HEK293 (cell line): ENCODE data around the gene ZNF618.

ENCODE experiments used
- CTCF ChIA-PET: fragments of 350-600 bp; formaldehyde crosslinking; extraction: SDS; loops from one replicate; lab custom pipeline; 2021; ENCODE audit warnings: antibody characterized with exemption; lab: Yijun Ruan, JAX
- POLR2A ChIA-PET: fragments of 300-600 bp; formaldehyde crosslinking; extraction: SDS; loops from one replicate; lab custom pipeline; 2020; ENCODE audit warnings: antibody characterized with exemption, inconsistent platforms; lab: Yijun Ruan, JAX
- H3K27ac ChIP-seq: fragments of 200-500 bp; sonication (Bioruptor generic); 2 replicates; pipeline ENCODE4 v1.5.1; 2014; ENCODE audit warnings: low read depth, low read length, control low read depth, inconsistent platforms; ENCODE audit errors: extremely low read depth
- H3K36me3 ChIP-seq, 2 experiments: fragments of 200-500 bp in 1 of 2; sonication (Bioruptor generic) in 1 of 2; 1 replicate in 1 of 2; 2 replicates in 1 of 2; pipeline ENCODE4 v1.5.1; 2014 to 2017; ENCODE audit warnings: inconsistent platforms in 2 of 2, low read length in 2 of 2; ENCODE audit not compliant: control insufficient read depth in 2 of 2, insufficient read depth in 1 of 2
- H3K4me1 ChIP-seq: fragments of 200-500 bp; sonication (Bioruptor generic); 2 replicates; pipeline ENCODE4 v1.5.1; 2014; ENCODE audit warnings: mild to moderate bottlenecking, low read length, inconsistent platforms; ENCODE audit not compliant: control insufficient read depth, insufficient read depth
- H3K4me3 ChIP-seq: 2 replicates; pipeline ENCODE4 v1.5.1; 2011; ENCODE audit warnings: low read depth, mild to moderate bottlenecking, control low read depth, low read length, moderate library complexity
- H3K9me3 ChIP-seq: fragments of 200-500 bp; sonication (Bioruptor generic); 2 replicates; pipeline ENCODE4 v1.5.1; 2014; ENCODE audit warnings: low read depth, low read length, inconsistent platforms; ENCODE audit not compliant: control insufficient read depth, insufficient read depth
- ELK4 ChIP-seq: IDR thresholded peaks from 2 replicates; pipeline ENCODE4 v1.6.1; 2011; ENCODE audit warnings: mild to moderate bottlenecking, low read depth, low read length, borderline replicate concordance
- HIC1 ChIP-seq: fragments of 450-650 bp; formaldehyde crosslinking; IDR thresholded peaks from 2 replicates; pipeline ENCODE4 v1.5.1; 2016; ENCODE audit warnings: missing biosample characterization, missing genetic modification characterization
- KLF1 ChIP-seq: fragments of 450-650 bp; formaldehyde crosslinking; IDR thresholded peaks from 2 replicates; pipeline ENCODE4 v1.5.1; 2016; ENCODE audit warnings: missing biosample characterization, missing genetic modification characterization
- SCRT2 ChIP-seq: fragments of 450-650 bp; formaldehyde crosslinking; IDR thresholded peaks from 2 replicates; pipeline ENCODE4 v1.5.1; 2016; ENCODE audit warnings: missing biosample characterization, missing genetic modification characterization
- YY2 ChIP-seq: fragments of 450-650 bp; formaldehyde crosslinking; IDR thresholded peaks from 2 replicates; pipeline ENCODE4 v1.5.1; 2016; ENCODE audit warnings: missing biosample characterization, missing genetic modification characterization
- ZFP3 ChIP-seq: fragments of 450-650 bp; formaldehyde crosslinking; IDR thresholded peaks from 2 replicates; pipeline ENCODE4 v1.5.1; 2016; ENCODE audit warnings: low read depth, missing biosample characterization, missing genetic modification characterization
- ZNF184 ChIP-seq: fragments of 450-650 bp; IDR thresholded peaks from 2 replicates; pipeline ENCODE4 v1.5.1; 2018; ENCODE audit warnings: missing biosample characterization, mild to moderate bottlenecking, missing genetic modification characterization
- ZNF223 ChIP-seq: fragments of 450-650 bp; formaldehyde crosslinking; IDR thresholded peaks from 2 replicates; pipeline ENCODE4 v1.5.1; 2016; ENCODE audit warnings: missing biosample characterization, missing genetic modification characterization
- ZNF23 ChIP-seq: fragments of 450-650 bp; formaldehyde crosslinking; IDR thresholded peaks from 2 replicates; pipeline ENCODE4 v1.5.1; 2016; ENCODE audit warnings: missing biosample characterization, missing genetic modification characterization, borderline replicate concordance
- ZNF24 ChIP-seq: fragments of 450-650 bp; formaldehyde crosslinking; IDR thresholded peaks from 2 replicates; pipeline ENCODE4 v1.5.1; 2016; ENCODE audit warnings: missing biosample characterization, missing genetic modification characterization
- ZNF292 ChIP-seq: fragments of 450-650 bp; formaldehyde crosslinking; IDR thresholded peaks from 2 replicates; pipeline ENCODE4 v1.5.1; 2016; ENCODE audit warnings: low read depth, missing biosample characterization, missing genetic modification characterization, borderline replicate concordance
- ZNF324 ChIP-seq: fragments of 450-650 bp; formaldehyde crosslinking; IDR thresholded peaks from 2 replicates; pipeline ENCODE4 v1.5.1; 2016; ENCODE audit warnings: missing biosample characterization, missing genetic modification characterization
- ZNF350 ChIP-seq: fragments of 450-650 bp; formaldehyde crosslinking; IDR thresholded peaks from 2 replicates; pipeline ENCODE4 v1.5.0; 2017; ENCODE audit warnings: missing biosample characterization, mild to moderate bottlenecking, missing genetic modification characterization
- ZNF391 ChIP-seq: fragments of 450-650 bp; formaldehyde crosslinking; IDR thresholded peaks from 2 replicates; pipeline ENCODE4 v1.5.1; 2016; ENCODE audit warnings: low read depth, missing biosample characterization, missing genetic modification characterization, borderline replicate concordance
- ZNF423 ChIP-seq: fragments of 450-650 bp; formaldehyde crosslinking; IDR thresholded peaks from 2 replicates; pipeline ENCODE4 v1.5.1; 2016; ENCODE audit warnings: missing biosample characterization, missing genetic modification characterization
- ZNF514 ChIP-seq: fragments of 450-650 bp; formaldehyde crosslinking; IDR thresholded peaks from 2 replicates; pipeline ENCODE4 v1.5.1; 2016; ENCODE audit warnings: missing biosample characterization, missing genetic modification characterization
- ZNF549 ChIP-seq: fragments of 450-650 bp; IDR thresholded peaks from 2 replicates; pipeline ENCODE4 v1.5.1; 2018; ENCODE audit warnings: missing biosample characterization, missing genetic modification characterization, mild to moderate bottlenecking, inconsistent platforms, moderate library complexity
- ZNF560 ChIP-seq: fragments of 450-650 bp; formaldehyde crosslinking; IDR thresholded peaks from 2 replicates; pipeline ENCODE4 v1.5.1; 2017; ENCODE audit warnings: missing biosample characterization, missing genetic modification characterization, borderline replicate concordance
- ZNF571 ChIP-seq: fragments of 450-650 bp; formaldehyde crosslinking; IDR thresholded peaks from 2 replicates; pipeline ENCODE4 v1.5.0; 2017; ENCODE audit warnings: missing biosample characterization, missing genetic modification characterization
- ZNF621 ChIP-seq: fragments of 450-650 bp; formaldehyde crosslinking; IDR thresholded peaks from 2 replicates; pipeline ENCODE4 v1.5.1; 2017; ENCODE audit warnings: missing biosample characterization, missing genetic modification characterization
- ZNF623 ChIP-seq: fragments of 450-650 bp; formaldehyde crosslinking; IDR thresholded peaks from 2 replicates; pipeline ENCODE4 v1.5.1; 2016; ENCODE audit warnings: missing biosample characterization, missing genetic modification characterization
- ZNF692 ChIP-seq: fragments of 450-650 bp; formaldehyde crosslinking; IDR thresholded peaks from 2 replicates; pipeline ENCODE4 v1.5.1; 2016; ENCODE audit warnings: missing biosample characterization, missing genetic modification characterization
- ZNF701 ChIP-seq: fragments of 450-650 bp; formaldehyde crosslinking; IDR thresholded peaks from 2 replicates; pipeline ENCODE4 v1.5.1; 2016; ENCODE audit warnings: missing biosample characterization, missing genetic modification characterization
- ZNF707 ChIP-seq: fragments of 450-650 bp; formaldehyde crosslinking; IDR thresholded peaks from 2 replicates; pipeline ENCODE4 v1.5.1; 2016; ENCODE audit warnings: missing biosample characterization, missing genetic modification characterization
- ZNF777 ChIP-seq: fragments of 450-650 bp; formaldehyde crosslinking; IDR thresholded peaks from 2 replicates; pipeline ENCODE4 v1.5.1; 2017; ENCODE audit warnings: missing biosample characterization, missing genetic modification characterization, borderline replicate concordance
- ZNF843 ChIP-seq: fragments of 450-650 bp; formaldehyde crosslinking; IDR thresholded peaks from 2 replicates; pipeline ENCODE4 v1.5.1; 2016; ENCODE audit warnings: missing biosample characterization, missing genetic modification characterization
- ZSCAN30 ChIP-seq: fragments of 450-650 bp; IDR thresholded peaks from 2 replicates; pipeline ENCODE4 v1.5.1; 2018; ENCODE audit warnings: missing biosample characterization, mild to moderate bottlenecking, missing genetic modification characterization, moderate library complexity
- TF ChIP-seq, protein P1 (sequence below): sonication (generic); formaldehyde crosslinking; IDR thresholded peaks from 2 replicates; pipeline ENCODE4 v1.8.1; 2022; ENCODE audit warnings: mild to moderate bottlenecking, moderate library complexity, missing genetic modification reagents
- TF ChIP-seq, protein P2 (sequence below): fragments of 450-650 bp; IDR thresholded peaks from 2 replicates; pipeline ENCODE4 v1.5.1; 2018; ENCODE audit warnings: missing biosample characterization, missing genetic modification characterization

Gene ZNF618

GRCh38 chr9:114028646-114029045 lies 152.5 kb downstream of the ZNF618 start:
- CTCF ChIA-PET, result interaction anchor here (0.9 to 1.5 kb wide), 2 partner anchors 9 to 54 kb away, joined by 3 read pairs; no protein-coding TSS in a partner anchor
- no peaks in the 10 kb centered on the region for H3K4me1 ChIP-seq
- TF ChIP-seq ZNF623 (no peak), ZNF560 (tag by site-specific recombination) (no peak), ZNF324 (no peak), SCRT2 (tag by site-specific recombination) (no peak), ZNF423 (no peak), ZNF24 (tag by site-specific recombination) (no peak), ZNF692 (tag by site-specific recombination) (no peak), ZNF391 (no peak), KLF1 (tag by site-specific recombination) (no peak), ZNF223 (tag by site-specific recombination) (no peak), ZSCAN30 (tag by site-specific recombination) (no peak), ZNF184 (no peak)
- no peak overlapping the region for H3K27ac ChIP-seq
- POLR2A ChIA-PET, result no interaction called here
- H3K36me3 ChIP-seq, result peaks cover 0 to 30% of the 10 kb centered on the region in 2 experiments; a peak in 2 of 3 replicates
- H3K4me3 ChIP-seq, result no peak overlapping the region
- H3K9me3 ChIP-seq, result no peaks in the 10 kb centered on the region

GRCh38 chr9:114029311-114030170 lies 153.4 kb downstream of the ZNF618 start:
- POLR2A ChIA-PET, result no interaction called here
- no peaks in the 10 kb centered on the region for H3K9me3 ChIP-seq
- CTCF ChIA-PET, result interaction anchor here (1.5 kb wide), 1 partner anchor 53 kb away, joined by 3 read pairs; no protein-coding TSS in a partner anchor
- no peaks in the 10 kb centered on the region for H3K4me1 ChIP-seq
- peaks cover 0 to 39% of the 10 kb centered on the region in 2 experiments; a peak in 1 of 3 replicates for H3K36me3 ChIP-seq
- no peak overlapping the region for H3K4me3 ChIP-seq
- H3K27ac ChIP-seq, result no peak overlapping the region
- TF ChIP-seq ZNF701 (no peak), YY2 (tag by site-specific recombination) (no peak), ZNF23 (tag by site-specific recombination) (no peak), ZNF621 (tag by site-specific recombination) (no peak), ELK4 (no peak), HIC1 (tag by site-specific recombination) (no peak), ZNF350 (tag by site-specific recombination) (no peak), ZNF292 (no peak), ZNF549 (no peak), ZFP3 (tag by site-specific recombination) (no peak), ZNF514 (tag by site-specific recombination) (no peak), ZNF777 (tag by site-specific recombination) (no peak), ZNF843 (tag by site-specific recombination) (no peak), ZNF707 (tag by site-specific recombination) (no peak), ZNF571 (tag by site-specific recombination) (no peak)
- TF ChIP-seq, protein P1, sequence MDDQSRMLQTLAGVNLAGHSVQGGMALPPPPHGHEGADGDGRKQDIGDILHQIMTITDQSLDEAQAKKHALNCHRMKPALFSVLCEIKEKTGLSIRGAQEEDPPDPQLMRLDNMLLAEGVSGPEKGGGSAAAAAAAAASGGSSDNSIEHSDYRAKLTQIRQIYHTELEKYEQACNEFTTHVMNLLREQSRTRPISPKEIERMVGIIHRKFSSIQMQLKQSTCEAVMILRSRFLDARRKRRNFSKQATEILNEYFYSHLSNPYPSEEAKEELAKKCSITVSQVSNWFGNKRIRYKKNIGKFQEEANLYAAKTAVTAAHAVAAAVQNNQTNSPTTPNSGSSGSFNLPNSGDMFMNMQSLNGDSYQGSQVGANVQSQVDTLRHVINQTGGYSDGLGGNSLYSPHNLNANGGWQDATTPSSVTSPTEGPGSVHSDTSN, result no peak
- TF ChIP-seq, protein P2, sequence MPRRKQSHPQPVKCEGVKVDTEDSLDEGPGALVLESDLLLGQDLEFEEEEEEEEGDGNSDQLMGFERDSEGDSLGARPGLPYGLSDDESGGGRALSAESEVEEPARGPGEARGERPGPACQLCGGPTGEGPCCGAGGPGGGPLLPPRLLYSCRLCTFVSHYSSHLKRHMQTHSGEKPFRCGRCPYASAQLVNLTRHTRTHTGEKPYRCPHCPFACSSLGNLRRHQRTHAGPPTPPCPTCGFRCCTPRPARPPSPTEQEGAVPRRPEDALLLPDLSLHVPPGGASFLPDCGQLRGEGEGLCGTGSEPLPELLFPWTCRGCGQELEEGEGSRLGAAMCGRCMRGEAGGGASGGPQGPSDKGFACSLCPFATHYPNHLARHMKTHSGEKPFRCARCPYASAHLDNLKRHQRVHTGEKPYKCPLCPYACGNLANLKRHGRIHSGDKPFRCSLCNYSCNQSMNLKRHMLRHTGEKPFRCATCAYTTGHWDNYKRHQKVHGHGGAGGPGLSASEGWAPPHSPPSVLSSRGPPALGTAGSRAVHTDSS (tag by site-specific recombination), result no peak
